HG02759 (cell line): ENCODE results near the gene KRT36.

Experiments used
- ATAC-seq: cut with Tn5 transposase; IDR thresholded peaks from one replicate; pipeline ENCODE4 v1.9.1; 2021; ENCODE audit warnings: mild to moderate bottlenecking, moderate library complexity; ENCODE audit not compliant: unreplicated experiment

Gene KRT36

GRCh38 chr17:41522301-41523224 lies 32.9 kb upstream of the KRT36 start:
- ATAC-seq, result no peak

GRCh38 chr17:41521574-41522261 lies 32.0 kb upstream of the KRT36 start:
- ATAC-seq, result no peak

- ATAC-seq, result no peak
Observed at GRCh38 chr17:41520821-41521521, 31.3 kb upstream of the KRT36 start.

GRCh38 chr17:41519501-41520224 lies 30.0 kb upstream of the KRT36 start:
- ATAC-seq, result no peak

GRCh38 chr17:41518789-41519449 lies 29.2 kb upstream of the KRT36 start, which contains the start of gene KRT15:
KRT15 (minus strand) TSS chr17:41518890; CDS start chr17:41518827, 63 bp downstream.
- no peak for ATAC-seq

- no peak for ATAC-seq
Observed at GRCh38 chr17:41518031-41518430, 28.3 kb upstream of the KRT36 start.

- no peak for ATAC-seq
Observed at GRCh38 chr17:41516830-41517283, 27.1 kb upstream of the KRT36 start.

GRCh38 chr17:41516147-41516829 lies 26.6 kb upstream of the KRT36 start:
- ATAC-seq, result no peak

- ATAC-seq, result no peak
Observed at GRCh38 chr17:41513168-41513547, 23.4 kb upstream of the KRT36 start.

GRCh38 chr17:41512546-41513167 lies 22.9 kb upstream of the KRT36 start:
- no peak for ATAC-seq

- no peak for ATAC-seq
Observed at GRCh38 chr17:41511716-41512115, 22.0 kb upstream of the KRT36 start.

GRCh38 chr17:41511116-41511515 lies 21.4 kb upstream of the KRT36 start:
- no peak for ATAC-seq

GRCh38 chr17:41510251-41511065 lies 20.7 kb upstream of the KRT36 start:
- ATAC-seq, result no peak

- no peak for ATAC-seq
Observed at GRCh38 chr17:41507315-41507880, 17.7 kb upstream of the KRT36 start.

- ATAC-seq, result no peak
Observed at GRCh38 chr17:41505809-41506767, 16.4 kb upstream of the KRT36 start.

GRCh38 chr17:41505007-41505808 lies 15.5 kb upstream of the KRT36 start, which contains the start of gene KRT13:
KRT13 (minus strand) TSS chr17:41505612; CDS start chr17:41505550, 62 bp downstream.
- ATAC-seq, result no peak
